CD8-positive, alpha-beta memory T cell (primary cell): ENCODE results near the gene APOA5. TPM values are rescaled to one million over a fixed set of nuclear protein-coding genes. Genes with fewer than 3 reads are reported as not detected.
A peak's percentile ranks its signal among the peaks of the same experiment; 100 is the strongest.

ENCODE experiments used
- CTCF ChIA-PET: fragments of 350-600 bp; sonication (Branson Sonifier 250); formaldehyde crosslinking; loops from one replicate; lab custom pipeline; 2021; ENCODE audit warnings: antibody characterized with exemption; lab: Charles Lee
- POLR2A ChIA-PET: fragments of 350-600 bp; sonication (Branson Sonifier 250); formaldehyde crosslinking; loops from one replicate; lab custom pipeline; 2021; ENCODE audit warnings: antibody characterized with exemption; lab: Charles Lee
- DNase-seq, 5 donors: peaks; one replicate each; pipeline versions ENCODE4 v3.0.0 to v3.0.0-alpha.2; 2020 to 2022; ENCODE audit warnings: mixed read lengths in 1 of 5
- H3K27ac ChIP-seq: one replicate; pipeline ENCODE4 v1.7.0; 2013; ENCODE audit warnings: low read depth, mild to moderate bottlenecking, low read length, moderate library complexity
- H3K27me3 ChIP-seq: 2 replicates; pipeline ENCODE4 v1.7.0; 2013; ENCODE audit warnings: low read length, mild to moderate bottlenecking; ENCODE audit not compliant: insufficient read depth, poor library complexity, severe bottlenecking
- H3K36me3 ChIP-seq: 2 replicates; pipeline ENCODE4 v1.7.0; 2013; ENCODE audit warnings: mild to moderate bottlenecking, low read length, moderate library complexity; ENCODE audit not compliant: insufficient read depth
- H3K4me1 ChIP-seq: 2 replicates; pipeline ENCODE4 v1.7.0; 2013; ENCODE audit warnings: mild to moderate bottlenecking, low read length, moderate library complexity; ENCODE audit not compliant: insufficient read depth
- H3K4me3 ChIP-seq: 2 replicates; pipeline ENCODE4 v1.7.0; 2013; ENCODE audit warnings: mild to moderate bottlenecking, low read length
- H3K9me3 ChIP-seq: 2 replicates; pipeline ENCODE4 v1.7.0; 2013; ENCODE audit warnings: mild to moderate bottlenecking, low read length
- H3K27ac Mint-ChIP-seq, 8 donors: one replicate each; pipeline ENCODE4 v1.8.0; 2020 to 2021; ENCODE audit warnings: mixed read lengths in 8 of 8, mild to moderate bottlenecking in 6 of 8, inconsistent platforms in 3 of 8, moderate library complexity in 3 of 8
- H3K27me3 Mint-ChIP-seq, 2 donors: one replicate each; pipeline ENCODE4 v1.8.0; 2020 to 2021; ENCODE audit warnings: mixed read lengths in 2 of 2, mild to moderate bottlenecking in 1 of 2, moderate library complexity in 1 of 2
- H3K36me3 Mint-ChIP-seq, 3 donors: one replicate each; pipeline ENCODE4 v1.8.0; 2020 to 2021; ENCODE audit warnings: mixed read lengths in 3 of 3, inconsistent platforms in 1 of 3, mild to moderate bottlenecking in 1 of 3
- H3K4me1 Mint-ChIP-seq, 3 donors: one replicate each; pipeline ENCODE4 v1.8.0; 2020 to 2021; ENCODE audit warnings: mixed read lengths in 3 of 3, inconsistent platforms in 1 of 3, mild to moderate bottlenecking in 1 of 3
- H3K4me3 Mint-ChIP-seq, 7 donors: one replicate each; pipeline ENCODE4 v1.8.0; 2020 to 2021; ENCODE audit warnings: mixed read lengths in 7 of 7, mild to moderate bottlenecking in 6 of 7, moderate library complexity in 4 of 7, inconsistent platforms in 2 of 7
- H3K9me3 Mint-ChIP-seq, 5 donors: one replicate each; pipeline ENCODE4 v1.8.0; 2020 to 2022; ENCODE audit warnings: mixed read lengths in 5 of 5, mild to moderate bottlenecking in 3 of 5, moderate library complexity in 2 of 5, inconsistent platforms in 1 of 5
- polyA plus RNA-seq: library from polyadenylated mRNA; unstranded; fragments of 300-500 nt; fragmentation: Illumina TruSeq; gene quantifications from one replicate; pipeline ENCODE4 v1.2.3, GENCODE V29; 2021
- total RNA-seq, 2 experiments: library from RNA; stranded (reverse); gene quantifications; one replicate each; pipeline ENCODE4 v1.2.3, GENCODE V29; 2021

Gene APOA5
- total and polyA plus RNA-seq, 3 experiments from 2014 or later, result not detected

GRCh38 chr11:116787436-116787785 lies 4.3 kb downstream of the APOA5 start:
- CTCF ChIA-PET, result interaction anchor here (1.4 to 8.4 kb wide), 6 partner anchors 14 to 360 kb away, joined by 4 to 101 read pairs (median 10); partner anchors contain the start of genes APOA1, APOC3, BUD13 and SIK3
- POLR2A ChIA-PET, result interaction anchor here (0.7 to 3.2 kb wide), 11 partner anchors 10 to 444 kb away, joined by 3 to 24 read pairs (median 5); partner anchors contain the start of genes BUD13, PAFAH1B2, PCSK7 and SIK3
- H3K27ac Mint-ChIP-seq, result peak overlapping the region; percentile 87 to 98 (median 94)
- Histone ChIP-seq H3K4me1 (peaks cover 29% of the 10 kb centered on the region), H3K4me3 (peak overlapping the region; percentile 93), H3K9me3 (no peaks in the 10 kb centered on the region), H3K27me3 (no peaks in the 10 kb centered on the region), H3K27ac (peak overlapping the region; percentile 96), H3K36me3 (peaks cover 41% of the 10 kb centered on the region)
- no peaks in the 10 kb centered on the region for H3K9me3 Mint-ChIP-seq
- H3K4me1 Mint-ChIP-seq, result peaks cover 50 to 74% (median 62%) of the 10 kb centered on the region in 3 donors
- DNase-seq, result no peak
- peak overlapping the region; percentile 93 to 100 (median 97) for H3K4me3 Mint-ChIP-seq
- peaks cover 11 to 53% (median 34%) of the 10 kb centered on the region in 3 donors for H3K36me3 Mint-ChIP-seq
- no peaks in the 10 kb centered on the region for H3K27me3 Mint-ChIP-seq

- Mint-ChIP-seq H3K4me1 (peaks cover 53 to 78% (median 66%) of the 10 kb centered on the region in 3 donors), H3K27ac (peak overlapping the region; percentile 87 to 98 (median 94)), H3K27me3 (no peaks in the 10 kb centered on the region), H3K4me3 (peak overlapping the region; percentile 93 to 100 (median 97)), H3K36me3 (peaks cover 15 to 57% (median 38%) of the 10 kb centered on the region in 3 donors), H3K9me3 (no peaks in the 10 kb centered on the region)
- Histone ChIP-seq H3K4me1 (peaks cover 29% of the 10 kb centered on the region), H3K27ac (peak overlapping the region; percentile 96), H3K9me3 (no peaks in the 10 kb centered on the region), H3K4me3 (peak overlapping the region; percentile 93), H3K27me3 (no peaks in the 10 kb centered on the region), H3K36me3 (peaks cover 46% of the 10 kb centered on the region)
- ChIA-PET CTCF (interaction anchor here (0.6 to 8.4 kb wide), 7 partner anchors 14 to 360 kb away, joined by 4 to 101 read pairs (median 6); partner anchors contain the start of genes APOA1, APOC3, BUD13 and SIK3), POLR2A (interaction anchor here (0.7 to 3.2 kb wide), 9 partner anchors 14 to 445 kb away, joined by 3 to 24 read pairs (median 5); partner anchors contain the start of genes BUD13, PAFAH1B2 and PCSK7)
- no peak for DNase-seq
Observed at GRCh38 chr11:116786966-116787365, 4.7 kb downstream of the APOA5 start.

- no peaks in the 10 kb centered on the region for H3K27me3 ChIP-seq
- no peak for DNase-seq
- H3K27ac ChIP-seq, result no peak overlapping the region
- CTCF ChIA-PET, result interaction anchor here (0.6 to 8.4 kb wide), 6 partner anchors 13 to 321 kb away, joined by 4 to 101 read pairs (median 10); partner anchors contain the start of genes APOA1, APOC3, BUD13 and SIK3
- peaks cover 25% of the 10 kb centered on the region for H3K4me1 ChIP-seq
- Mint-ChIP-seq H3K4me1 (peaks cover 53 to 81% (median 68%) of the 10 kb centered on the region in 3 donors), H3K27me3 (no peaks in the 10 kb centered on the region), H3K36me3 (peaks cover 15 to 62% (median 40%) of the 10 kb centered on the region in 3 donors), H3K27ac (peak overlapping the region; percentile 9 to 98 (median 88)), H3K9me3 (no peaks in the 10 kb centered on the region), H3K4me3 (peak overlapping the region; percentile 93 to 100 (median 97))
- POLR2A ChIA-PET, result interaction anchor here (0.5 to 3.2 kb wide), 3 partner anchors 13 to 49 kb away, joined by 5 to 24 read pairs (median 17); partner anchors contain the start of gene BUD13
- no peaks in the 10 kb centered on the region for H3K9me3 ChIP-seq
- H3K4me3 ChIP-seq, result peak overlapping the region; percentile 93
- peaks cover 50% of the 10 kb centered on the region for H3K36me3 ChIP-seq
Observed at GRCh38 chr11:116786326-116786725, 5.4 kb downstream of the APOA5 start.

- Mint-ChIP-seq H3K9me3 (no peaks in the 10 kb centered on the region), H3K27ac (peak overlapping the region in 6 of 8 donors; percentile 32 to 81 (median 58)), H3K4me1 (peaks cover 37 to 65% (median 61%) of the 10 kb centered on the region in 3 donors), H3K36me3 (peaks cover 20 to 93% (median 64%) of the 10 kb centered on the region in 3 donors), H3K27me3 (no peaks in the 10 kb centered on the region), H3K4me3 (peak overlapping the region in 1 of 7 donors; percentile 25)
- H3K27ac ChIP-seq, result no peak overlapping the region
- no peak for DNase-seq
- CTCF ChIA-PET, result interaction anchor here (1.4 to 2.3 kb wide), 2 partner anchors 9 to 53 kb away, joined by 3 to 6 read pairs; partner anchors contain the start of gene APOA5
- H3K4me3 ChIP-seq, result no peak overlapping the region
- POLR2A ChIA-PET, result no interaction called here
- peaks cover 13% of the 10 kb centered on the region for H3K4me1 ChIP-seq
- H3K9me3 ChIP-seq, result no peaks in the 10 kb centered on the region
- peaks cover 76% of the 10 kb centered on the region for H3K36me3 ChIP-seq
- no peaks in the 10 kb centered on the region for H3K27me3 ChIP-seq
Observed at GRCh38 chr11:116782728-116783127, 9.0 kb downstream of the APOA5 start.

GRCh38 chr11:116778556-116778955 lies 13.1 kb downstream of the APOA5 start:
- Mint-ChIP-seq H3K4me1 (peaks cover 14 to 40% (median 39%) of the 10 kb centered on the region in 3 donors), H3K27me3 (no peaks in the 10 kb centered on the region), H3K27ac (peak overlapping the region in 5 of 8 donors; percentile 9 to 88 (median 43)), H3K36me3 (peaks cover 19 to 76% (median 48%) of the 10 kb centered on the region in 3 donors), H3K4me3 (no peak overlapping the region), H3K9me3 (no peaks in the 10 kb centered on the region)
- H3K27ac ChIP-seq, result no peak overlapping the region
- no peak for DNase-seq
- H3K4me1 ChIP-seq, result peaks cover 6% of the 10 kb centered on the region
- H3K27me3 ChIP-seq, result no peaks in the 10 kb centered on the region
- H3K9me3 ChIP-seq, result no peaks in the 10 kb centered on the region
- peaks cover 48% of the 10 kb centered on the region for H3K36me3 ChIP-seq
- POLR2A ChIA-PET, result no interaction called here
- H3K4me3 ChIP-seq, result no peak overlapping the region
- CTCF ChIA-PET, result no interaction called here

GRCh38 chr11:116777056-116777455 lies 14.6 kb downstream of the APOA5 start:
- peak overlapping the region in 4 of 8 donors; percentile 3 to 77 (median 54) for H3K27ac Mint-ChIP-seq
- H3K4me3 Mint-ChIP-seq, result no peak overlapping the region
- CTCF ChIA-PET, result interaction anchor here (0.8 kb wide), 1 partner anchor 14 kb away, joined by 3 read pairs; no protein-coding TSS in a partner anchor
- Histone ChIP-seq H3K4me3 (no peak overlapping the region), H3K4me1 (peaks cover 12% of the 10 kb centered on the region), H3K9me3 (no peaks in the 10 kb centered on the region), H3K27me3 (no peaks in the 10 kb centered on the region), H3K27ac (no peak overlapping the region), H3K36me3 (peaks cover 34% of the 10 kb centered on the region)
- no peak for DNase-seq
- peaks cover 11 to 71% (median 33%) of the 10 kb centered on the region in 3 donors for H3K36me3 Mint-ChIP-seq
- peaks cover 11 to 32% (median 32%) of the 10 kb centered on the region in 3 donors for H3K4me1 Mint-ChIP-seq
- POLR2A ChIA-PET, result interaction anchor here (1.2 kb wide), 1 partner anchor 11 kb away, joined by 3 read pairs; the partner anchor contains the start of gene ZPR1
- H3K27me3 Mint-ChIP-seq, result no peaks in the 10 kb centered on the region
- peaks cover 0 to 2% (median 0%) of the 10 kb centered on the region in 5 donors for H3K9me3 Mint-ChIP-seq

GRCh38 chr11:116776522-116776984 lies 15.1 kb downstream of the APOA5 start:
- ChIA-PET CTCF (no interaction called here), POLR2A (no interaction called here)
- peak overlapping the region in 1 of 7 donors; percentile 6 for H3K4me3 Mint-ChIP-seq
- H3K9me3 Mint-ChIP-seq, result peaks cover 0 to 2% (median 0%) of the 10 kb centered on the region in 5 donors
- H3K36me3 ChIP-seq, result peaks cover 31% of the 10 kb centered on the region
- peaks cover 16 to 36% (median 35%) of the 10 kb centered on the region in 3 donors for H3K4me1 Mint-ChIP-seq
- no peak for DNase-seq
- H3K4me1 ChIP-seq, result peaks cover 17% of the 10 kb centered on the region
- no peaks in the 10 kb centered on the region for H3K27me3 ChIP-seq
- no peaks in the 10 kb centered on the region for H3K9me3 ChIP-seq
- H3K27me3 Mint-ChIP-seq, result no peaks in the 10 kb centered on the region
- H3K27ac Mint-ChIP-seq, result peak overlapping the region in 5 of 8 donors; percentile 3 to 77 (median 55)
- no peak overlapping the region for H3K4me3 ChIP-seq
- H3K36me3 Mint-ChIP-seq, result peaks cover 10 to 67% (median 32%) of the 10 kb centered on the region in 3 donors
- no peak overlapping the region for H3K27ac ChIP-seq
